HT-29 (cell line): ENCODE results near the gene POU2F1. TPM values are rescaled to one million over a fixed set of nuclear protein-coding genes. Genes with fewer than 3 reads are reported as not detected.

Experiments
- DNase-seq: peaks from one replicate; pipeline ENCODE4 v3.0.0-alpha.2; 2015; ENCODE audit warnings: low spot score
- total RNA-seq: library from RNA; depleted of rRNA; stranded (reverse); fragments of >200 nt; shearing (Covaris generic); gene quantifications from 2 replicates; pipeline ENCODE4 v1.2.3, GENCODE V29; 2014; rRNA removed

POU2F1 gene
- total RNA-seq, result 5.9 and 9.0 TPM in 2 replicates

GRCh38 chr1:167220537-167221125 lies at the start of gene POU2F1:
Gene POU2F1, plus strand, starts transcription at chr1:167220886. Its CDS starts 12 bp downstream, at chr1:167220898.
- DNase-seq, result peak; percentile 100

DNA sequence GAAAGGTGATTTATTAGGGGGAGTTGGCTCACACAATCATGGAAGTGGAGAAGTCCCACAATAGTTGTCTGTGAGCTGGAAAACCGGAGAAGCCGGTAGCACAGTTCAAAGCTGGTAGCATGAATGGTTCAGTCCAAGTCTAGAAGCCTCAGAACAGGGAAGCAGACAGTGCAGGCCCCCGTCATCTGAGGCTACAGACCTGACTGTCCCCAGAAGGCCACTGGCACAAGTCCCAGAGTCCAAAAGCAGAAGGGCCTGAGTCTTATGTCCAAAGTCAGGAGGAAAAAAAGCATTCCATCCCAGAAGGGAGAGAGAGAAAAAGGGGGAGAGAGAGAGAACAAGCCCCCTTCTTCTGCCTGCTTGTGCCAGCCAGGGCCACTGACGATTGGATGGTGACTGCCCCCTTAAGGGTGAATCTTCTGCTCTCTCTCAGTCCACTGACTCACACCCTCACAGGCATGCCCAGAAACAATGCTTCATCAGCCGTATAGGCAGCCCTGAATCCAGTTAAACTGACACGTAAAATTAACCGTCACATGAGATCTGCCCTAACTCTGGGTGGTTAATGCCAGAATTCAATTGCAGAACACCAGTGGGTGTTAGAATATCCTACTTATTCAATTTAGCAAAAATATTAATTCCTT lies 49.3 kb upstream of the POU2F1 start:
- no peak for DNase-seq

- no peak for DNase-seq
Measured at GRCh38 chr1:167173516-167174184, 47.0 kb upstream of the POU2F1 start.

DNA sequence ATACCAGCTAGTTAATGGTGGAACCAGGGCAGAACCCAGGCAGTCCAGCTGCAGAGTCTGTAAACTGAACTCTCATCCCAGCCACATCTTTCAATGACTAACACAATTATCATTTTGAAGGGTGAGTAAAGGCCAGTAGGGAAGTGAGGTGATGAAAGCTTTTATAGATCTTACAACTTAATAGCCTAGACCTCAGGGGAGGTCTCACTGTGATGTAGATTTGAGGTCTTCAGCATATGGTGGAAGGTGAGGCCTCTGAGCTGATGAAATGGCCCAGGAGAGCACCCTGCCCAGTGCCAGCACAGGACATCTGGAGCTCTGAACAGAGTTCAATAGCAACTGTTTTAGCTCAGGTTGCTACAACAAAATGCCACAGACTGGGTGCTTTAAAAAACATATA lies 44.8 kb upstream of the POU2F1 start:
- no peak for DNase-seq

GRCh38 chr1:167178831-167179230 lies 41.9 kb upstream of the POU2F1 start:
- DNase-seq, result no peak

- no peak for DNase-seq
Measured at GRCh38 chr1:167182571-167183320, 37.9 kb upstream of the POU2F1 start.

DNA sequence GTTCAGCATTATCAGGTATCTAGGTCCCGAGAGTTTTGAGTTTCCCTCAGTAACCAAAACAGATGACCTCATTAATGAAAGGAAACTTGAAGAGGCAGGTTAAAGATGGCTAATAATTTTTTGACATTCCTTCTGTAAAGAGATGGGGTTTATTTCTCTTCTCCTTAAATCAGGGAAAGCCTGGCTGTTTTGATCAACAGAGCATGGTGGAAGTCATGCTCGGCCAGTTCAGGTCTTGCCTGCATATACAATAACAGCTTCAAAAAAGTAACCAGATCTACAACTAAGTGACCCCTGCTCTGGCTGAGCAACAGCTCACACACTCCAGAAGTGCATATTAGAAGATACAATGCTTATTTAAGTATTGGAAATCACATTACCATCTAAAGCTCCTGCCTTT lies 36.6 kb upstream of the POU2F1 start:
- no peak for DNase-seq

DNA sequence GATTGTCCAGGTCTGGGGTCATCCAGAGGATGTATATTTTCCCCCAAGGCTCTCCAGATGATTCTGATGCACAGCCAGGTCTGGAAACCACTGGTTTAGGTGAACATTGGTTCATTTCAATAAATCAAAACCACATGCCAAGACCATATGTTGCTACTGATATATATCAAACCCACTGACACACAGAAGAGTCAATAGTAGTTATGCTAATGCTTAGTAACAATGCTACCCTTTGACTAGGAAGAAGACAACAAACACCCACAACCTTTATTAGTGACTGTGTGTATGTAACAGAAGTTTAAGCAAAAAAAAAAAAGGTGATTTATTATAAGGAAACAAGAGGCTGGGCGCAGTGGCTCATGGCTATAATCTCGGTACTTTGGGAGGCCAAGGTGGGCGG lies 35.6 kb upstream of the POU2F1 start:
- DNase-seq, result no peak

DNA sequence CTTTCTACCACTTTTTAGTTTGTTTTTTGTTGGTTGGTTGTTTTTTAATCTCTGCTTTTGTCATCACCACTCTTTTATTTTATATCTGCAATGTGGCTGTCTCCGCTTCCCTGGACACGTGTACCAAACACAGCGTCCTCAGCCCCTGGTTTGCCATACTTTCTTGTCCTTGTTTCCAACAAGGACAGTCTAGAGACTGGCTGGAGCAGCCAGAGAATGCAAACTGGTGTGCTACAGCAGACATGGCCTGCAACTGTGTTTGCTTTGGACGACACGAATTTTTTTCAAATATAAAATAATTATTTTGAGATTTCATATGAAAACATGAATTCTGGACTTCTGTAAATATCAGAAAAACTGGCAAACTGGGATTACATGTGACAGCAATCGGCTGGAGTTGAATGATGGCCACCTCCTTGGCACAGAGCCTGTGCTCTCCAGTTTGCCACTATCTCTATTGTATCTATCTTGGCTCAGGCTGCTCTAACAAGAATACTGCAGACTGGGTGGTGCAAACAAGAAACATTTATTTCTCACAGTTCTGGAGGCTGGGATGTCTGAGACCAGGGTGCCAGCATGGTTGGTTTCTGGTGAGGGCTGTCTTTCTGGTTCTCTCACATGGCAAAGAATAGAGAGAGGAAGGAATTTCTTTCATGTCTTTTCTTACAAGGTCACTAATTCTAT lies 34.6 kb upstream of the POU2F1 start:
- DNase-seq, result no peak

GRCh38 chr1:167186771-167187170 lies 33.9 kb upstream of the POU2F1 start:
- no peak for DNase-seq

GRCh38 chr1:167190747-167191237 lies 29.9 kb upstream of the POU2F1 start:
- DNase-seq, result no peak

GRCh38 chr1:167191958-167192357 lies 28.7 kb upstream of the POU2F1 start:
- DNase-seq, result no peak

GRCh38 chr1:167194182-167194581 lies 26.5 kb upstream of the POU2F1 start:
- DNase-seq, result no peak

GRCh38 chr1:167196166-167196565 lies 24.5 kb upstream of the POU2F1 start:
- DNase-seq, result no peak

DNA sequence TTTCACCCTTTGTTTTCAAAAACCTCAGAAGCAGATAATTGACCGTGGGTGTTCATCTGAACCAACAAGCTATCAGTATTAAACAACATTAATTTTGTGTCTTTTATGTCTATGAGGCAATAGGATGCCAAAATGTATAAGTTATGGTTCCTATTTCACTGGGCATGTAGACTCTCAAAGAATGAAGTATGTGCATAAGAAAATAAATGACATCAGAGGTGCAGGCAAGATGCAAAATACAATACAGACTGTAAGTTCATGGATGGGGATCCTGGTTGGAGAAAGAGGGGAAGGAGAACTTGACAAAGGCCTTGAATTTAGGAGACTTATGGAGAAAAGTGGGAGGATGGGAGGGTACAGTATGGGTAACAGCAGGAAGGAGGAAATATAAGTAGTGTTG lies 23.4 kb upstream of the POU2F1 start:
- no peak for DNase-seq

DNA sequence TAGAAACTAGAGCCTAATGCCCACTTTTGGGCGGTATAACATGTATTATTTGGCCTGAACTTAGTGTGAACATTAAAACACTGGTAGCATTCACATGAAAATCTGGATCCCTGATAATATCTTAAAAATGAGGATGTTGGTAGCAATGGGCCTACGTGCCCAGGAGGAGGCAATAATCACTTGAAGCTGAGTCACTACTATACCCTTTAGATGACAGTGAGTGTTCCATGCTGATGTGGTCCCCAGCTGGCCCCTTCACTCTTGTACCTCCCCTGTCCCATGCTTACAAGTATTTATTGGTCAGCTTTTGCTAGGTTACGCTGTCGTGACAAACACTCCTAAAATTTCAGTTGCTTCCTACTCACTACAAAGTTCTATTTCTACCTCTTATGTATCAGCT lies 23.0 kb upstream of the POU2F1 start:
- no peak for DNase-seq

DNA sequence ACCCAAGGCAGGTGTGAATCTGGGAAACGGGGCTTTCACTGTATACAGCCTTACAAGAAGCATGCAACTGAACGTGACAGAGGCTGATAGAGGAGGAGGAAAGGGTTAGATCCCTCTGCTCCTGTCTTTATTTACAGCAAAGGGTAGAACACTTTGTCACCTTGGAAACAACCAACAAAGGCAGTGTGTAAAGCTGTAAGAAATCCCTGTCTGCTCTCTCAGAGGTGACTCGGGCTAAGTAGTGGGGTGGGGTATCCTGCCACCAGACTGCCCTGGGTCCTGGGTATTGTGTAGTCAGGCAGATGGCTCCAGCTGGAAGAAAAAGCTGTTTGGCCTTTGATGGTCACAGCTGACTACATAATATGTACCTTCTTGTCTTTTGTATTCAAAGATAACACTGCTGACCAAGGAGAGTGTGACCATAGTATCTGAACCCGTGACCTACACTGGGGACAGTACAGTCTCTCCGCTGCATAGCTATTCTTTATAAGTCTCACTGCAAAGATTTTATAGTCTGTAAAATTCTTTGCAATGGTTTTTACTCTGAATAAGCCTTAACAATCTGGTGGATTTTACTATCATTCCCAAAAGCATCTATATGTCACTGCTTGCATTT lies 22.1 kb upstream of the POU2F1 start:
- no peak for DNase-seq

DNA sequence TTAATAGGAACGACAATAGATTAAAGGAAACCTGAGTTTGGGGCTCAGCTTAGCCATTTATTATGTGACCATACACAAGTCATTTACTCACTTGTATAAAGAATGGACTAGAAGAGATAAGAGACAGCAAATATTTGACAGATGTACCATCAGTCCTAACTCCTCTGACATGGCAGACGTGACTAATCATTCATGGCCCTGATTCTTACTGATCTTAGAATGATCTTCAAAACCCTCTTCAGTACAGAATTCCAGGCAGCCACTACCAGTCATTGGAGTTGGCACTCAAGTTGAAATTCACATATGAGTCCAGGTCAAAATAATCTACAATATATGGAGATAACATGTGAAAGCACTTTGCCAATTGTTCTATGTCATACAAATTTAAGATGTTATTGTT lies 21.0 kb upstream of the POU2F1 start:
- no peak for DNase-seq

DNA sequence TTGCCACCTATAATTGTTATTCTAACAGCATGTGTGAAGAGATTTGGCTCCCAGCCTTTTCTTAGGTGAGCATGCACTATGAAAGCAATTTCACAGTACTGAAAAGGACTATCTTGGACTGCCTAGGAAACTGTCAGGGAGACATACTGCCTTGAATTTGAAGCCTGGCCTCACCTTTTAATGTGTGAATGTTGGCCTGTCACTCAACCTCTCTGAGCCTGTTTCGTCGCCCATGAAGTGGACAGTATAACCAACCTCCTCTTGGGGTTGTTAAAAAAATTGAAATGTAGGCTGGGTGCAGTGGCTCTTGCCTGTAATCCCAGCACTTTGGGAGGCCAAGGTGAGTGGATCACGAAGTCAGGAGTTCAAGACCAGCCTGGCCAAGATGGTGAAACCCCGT lies 20.4 kb upstream of the POU2F1 start:
- DNase-seq, result no peak

DNA sequence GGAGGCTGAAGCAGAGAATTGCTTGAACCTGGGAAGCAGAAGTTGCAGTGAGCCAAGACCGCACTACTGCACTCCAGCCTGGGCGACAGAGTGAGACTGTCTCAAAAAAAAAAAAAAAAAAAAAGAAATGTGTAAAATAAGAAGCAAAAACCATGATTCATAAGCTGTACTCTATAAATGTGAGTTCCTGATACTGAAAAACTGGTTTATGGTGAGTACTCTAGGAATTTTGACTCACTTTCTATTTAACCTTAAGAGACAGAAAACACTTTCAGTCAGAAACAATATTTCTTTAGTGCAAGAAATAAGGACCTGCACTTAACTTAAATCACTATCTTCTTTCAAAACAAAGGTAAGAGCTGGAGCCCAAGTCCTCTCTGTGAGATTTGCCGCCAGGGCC lies 19.9 kb upstream of the POU2F1 start:
- no peak for DNase-seq

DNA sequence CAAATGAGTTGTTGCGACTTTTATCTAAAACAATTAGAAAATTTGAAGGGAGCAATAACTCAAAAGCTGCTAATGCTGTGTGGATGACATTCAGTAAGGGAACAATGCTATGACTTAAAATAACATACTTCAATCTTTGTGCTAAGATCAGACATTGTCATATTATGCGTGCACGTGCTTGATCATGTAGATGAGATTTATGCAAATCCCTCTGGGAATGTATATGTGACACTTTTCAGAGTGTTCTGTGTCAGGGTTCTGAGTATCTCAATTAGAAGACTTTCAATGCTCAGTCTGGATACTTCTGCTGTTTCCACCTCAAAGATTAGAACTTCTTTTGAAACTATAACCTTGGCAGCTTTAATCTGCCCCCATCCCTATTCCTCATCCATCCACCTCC lies 18.6 kb upstream of the POU2F1 start:
- DNase-seq, result no peak
